NCI-H2029 (cell line): Measurements from ENCODE around the gene TOP2A.
"Not testable (repeated sequence)": the region's sequence is repeated elsewhere in the genome, so short reads cannot be mapped to it uniquely, and the experiment has no call there.

Experiments used
- DNase-seq: peaks from one replicate; lab custom pipeline; 2025; lab: John Stamatoyannopoulos, UW

TOP2A gene

DNA sequence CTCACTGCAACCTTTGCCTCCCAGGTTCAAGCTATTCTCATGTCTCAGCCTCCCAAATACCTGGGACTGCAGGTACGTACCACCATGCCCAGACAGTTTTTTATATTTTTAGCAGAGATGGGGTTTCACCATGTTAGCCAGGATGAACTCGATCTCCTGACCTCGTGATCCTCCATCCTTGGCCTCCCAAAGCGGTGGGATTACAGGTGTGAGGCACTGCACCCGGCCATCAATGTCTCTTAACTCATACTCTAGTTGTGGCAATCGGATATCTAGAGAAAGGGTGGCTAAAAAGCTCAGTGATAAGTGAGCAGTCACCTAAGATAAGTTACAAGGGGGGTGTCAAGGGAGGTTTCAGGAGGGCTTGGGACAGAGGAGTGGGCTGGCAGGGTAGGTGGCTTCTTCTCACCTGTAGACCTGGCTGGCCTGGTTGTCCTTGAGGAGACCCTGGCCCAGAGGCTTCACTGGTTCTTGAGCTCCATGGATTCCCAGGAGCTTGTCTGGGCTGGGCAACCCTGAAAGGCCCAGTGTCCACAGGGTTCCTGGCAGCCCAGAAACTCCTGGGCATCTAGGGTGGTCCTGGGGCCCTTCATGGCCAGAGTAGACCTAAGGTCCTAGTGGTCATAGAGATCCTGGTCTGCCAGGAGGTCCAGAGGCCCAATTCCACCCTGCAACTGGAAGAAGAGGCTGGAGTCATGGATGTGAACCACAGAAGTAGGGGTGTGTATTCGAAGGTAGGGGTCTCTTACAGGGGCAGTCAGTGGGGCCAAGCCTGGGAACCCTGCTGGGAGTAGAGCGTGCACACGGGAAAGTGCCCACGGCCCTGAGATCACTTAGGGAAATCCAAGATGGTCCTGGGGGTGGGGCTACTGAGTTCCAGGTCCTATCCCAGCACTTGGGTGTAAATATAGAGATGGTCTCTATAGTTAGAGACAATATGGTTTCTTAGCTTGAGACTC lies 12.9 kb upstream of the TOP2A start:
- DNase-seq: no peak

DNA sequence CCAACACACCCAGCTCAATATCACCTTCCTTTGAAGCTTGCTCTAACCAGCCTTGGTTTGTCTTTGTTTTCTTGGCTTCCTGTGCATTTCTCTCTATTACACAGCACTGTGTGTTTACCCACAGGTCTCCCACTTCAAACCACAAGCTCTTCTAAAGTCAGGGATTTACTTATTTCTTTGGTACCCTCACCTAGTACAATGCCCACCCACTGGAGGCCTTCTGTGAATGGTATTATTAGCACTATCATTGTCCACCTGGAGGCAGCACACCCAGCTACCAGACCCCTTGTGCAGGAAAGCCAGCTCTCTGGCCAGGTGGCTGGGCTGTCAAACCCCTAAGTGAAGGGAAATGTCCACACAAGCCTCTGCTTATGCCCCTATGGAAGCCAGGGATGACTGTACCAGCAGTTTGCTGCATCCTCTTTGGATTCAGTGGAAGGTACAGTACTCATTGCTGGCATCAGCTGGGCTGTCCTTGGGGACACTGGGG lies 9.4 kb upstream of the TOP2A start:
- DNase-seq: no peak

DNA sequence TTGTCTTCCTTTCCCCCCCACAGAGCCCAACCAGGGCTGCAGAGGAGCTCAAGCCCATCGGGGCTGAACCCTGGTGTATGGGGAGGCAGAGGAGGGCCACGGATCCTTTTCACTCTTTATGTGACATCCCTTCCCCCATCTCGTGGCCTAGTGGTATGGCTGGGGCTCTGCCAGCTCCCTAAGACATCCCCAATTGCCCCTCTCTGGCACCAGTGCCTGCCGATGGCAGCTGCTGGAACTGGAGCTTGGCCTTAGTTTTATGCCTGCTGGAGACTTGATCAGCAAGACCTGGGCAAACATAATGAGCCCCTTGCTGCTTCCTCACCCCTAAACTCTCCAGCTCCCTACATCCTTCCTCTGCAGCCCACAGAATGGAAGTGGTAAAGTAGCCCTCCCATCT lies 8.0 kb upstream of the TOP2A start:
- no peak for DNase-seq

DNA sequence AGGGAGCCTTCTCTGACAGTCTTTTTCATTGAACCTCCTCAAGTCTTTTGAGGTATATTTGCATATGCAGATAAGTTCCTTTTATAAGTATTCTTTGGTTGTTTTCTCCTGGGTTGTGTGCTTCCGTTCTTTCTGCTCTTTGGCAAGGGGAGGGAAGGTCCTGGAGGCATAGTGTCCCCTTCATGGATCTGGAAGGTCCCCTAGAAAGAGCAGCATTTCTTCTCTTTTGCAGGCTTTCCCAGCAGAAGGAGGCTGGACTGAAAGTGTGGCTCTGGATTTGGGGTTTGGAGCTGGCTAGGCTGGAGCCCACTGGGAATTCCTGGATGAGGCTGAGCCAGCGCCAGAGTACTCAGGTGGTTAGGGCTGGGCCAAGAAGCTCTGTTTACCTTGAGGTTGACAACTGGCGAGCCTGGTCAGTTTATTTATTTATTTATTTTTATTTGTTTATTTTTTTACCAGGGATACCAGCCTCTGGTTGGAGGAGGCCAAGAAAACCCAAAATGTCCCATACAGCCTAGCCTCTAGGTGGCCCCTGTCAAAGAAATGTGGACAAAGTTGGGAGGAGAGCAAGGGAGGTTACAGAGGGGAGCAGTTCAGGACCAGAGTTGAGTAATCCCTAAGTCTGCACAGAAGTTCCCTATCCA lies 5.4 kb upstream of the TOP2A start:
- peak; percentile 76 for DNase-seq

DNA sequence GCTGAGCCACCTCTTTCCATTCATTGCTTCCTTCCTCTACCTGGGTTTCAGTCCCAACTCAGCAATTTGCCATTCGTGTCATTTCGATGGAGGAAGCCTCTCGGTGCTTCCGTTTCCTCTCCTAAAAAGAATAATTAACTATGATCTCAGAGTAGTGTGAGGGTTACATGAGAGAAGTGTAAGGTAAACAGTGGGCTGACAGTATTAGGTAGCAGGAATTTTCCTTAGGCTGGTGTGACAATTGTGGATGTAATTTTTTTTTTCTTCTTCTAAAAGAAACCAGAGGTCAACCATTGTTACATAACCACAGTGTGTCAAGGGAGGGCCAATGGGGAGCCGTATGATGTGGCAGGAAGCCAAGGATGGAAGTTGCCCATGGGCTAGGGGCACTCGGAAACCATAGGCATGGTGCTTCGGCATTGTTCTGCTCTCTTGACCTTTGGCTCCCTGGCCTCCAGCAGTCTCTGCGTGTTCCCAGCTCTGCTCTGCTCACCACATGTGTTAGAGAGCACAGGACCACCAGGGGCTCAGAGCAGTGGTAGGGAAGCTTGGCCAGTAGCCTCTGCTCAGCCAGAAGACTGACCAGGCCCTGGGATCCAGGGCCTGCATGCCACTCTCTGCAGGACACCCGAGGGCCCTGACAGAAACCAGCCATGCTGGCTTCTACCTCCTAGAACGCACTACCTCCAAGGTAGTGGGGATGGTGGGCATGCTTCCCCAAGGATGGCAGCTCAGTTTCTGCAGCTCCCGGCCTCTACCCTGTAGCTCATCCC lies 2.0 kb upstream of the TOP2A start:
- DNase-seq: peak; percentile 51

GRCh38 chr17:40418428-40418706 lies 671 bp upstream of the TOP2A start:
- no peak for DNase-seq

DNA sequence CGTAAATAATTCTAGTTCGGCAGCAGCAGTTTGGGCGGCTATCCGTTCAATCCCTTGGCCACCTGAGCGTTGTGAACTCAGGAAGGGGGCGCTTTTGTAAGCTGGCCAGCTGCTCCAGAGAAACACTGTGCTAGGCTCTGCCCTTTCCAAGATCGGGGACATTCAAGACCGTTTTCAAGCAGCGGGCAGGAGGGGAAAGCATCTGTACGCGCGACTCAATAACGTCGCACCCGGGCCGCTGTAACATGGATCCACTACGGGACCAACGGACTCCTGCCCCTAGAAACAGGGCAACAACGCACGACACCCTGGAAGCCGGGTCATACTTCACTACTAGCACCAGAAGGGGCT lies 463 bp downstream of the TOP2A start:
- DNase-seq: no peak

GRCh38 chr17:40416671-40417070 lies 1.0 kb downstream of the TOP2A start:
- no peak for DNase-seq

DNA sequence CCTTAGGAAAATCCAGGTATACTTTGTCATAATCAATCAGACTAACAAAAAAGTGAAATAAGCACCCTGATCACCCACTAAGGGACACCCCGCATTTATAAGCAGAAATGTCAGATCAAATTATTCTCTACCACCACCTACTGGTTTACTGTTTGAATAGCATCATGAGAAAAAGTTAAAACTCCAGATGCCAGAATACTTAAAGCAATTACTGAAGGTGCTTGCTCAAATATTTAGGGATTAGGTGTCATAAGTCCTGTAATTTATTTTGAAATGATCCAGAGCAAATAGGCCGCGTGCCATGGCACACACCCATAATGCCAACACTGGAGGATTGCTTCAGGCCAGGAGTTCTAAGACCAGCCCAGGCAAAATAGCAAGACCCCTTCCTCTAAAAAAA lies 2.3 kb downstream of the TOP2A start:
- DNase-seq: no peak

DNA sequence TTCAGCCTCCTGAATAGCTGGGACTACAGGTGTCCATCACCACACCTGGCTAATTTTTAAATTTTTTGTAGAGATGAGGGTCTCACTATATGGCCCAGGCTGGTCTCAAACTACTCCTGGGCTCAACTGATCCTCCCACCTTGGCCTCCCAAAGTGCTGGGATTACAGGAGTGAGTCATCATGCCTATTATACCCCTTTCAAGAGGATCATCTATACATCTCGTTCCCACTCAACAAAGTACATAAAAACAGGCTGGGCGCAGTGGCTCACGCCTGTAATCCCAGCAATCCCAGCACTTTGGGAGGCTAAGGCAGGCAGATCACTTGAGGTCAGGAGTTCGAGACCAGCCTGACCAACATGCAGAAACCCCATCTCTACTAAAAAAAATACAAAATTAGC lies 3.4 kb downstream of the TOP2A start:
- not testable (repeated sequence) for DNase-seq

GRCh38 chr17:40412880-40413279 lies 4.8 kb downstream of the TOP2A start:
- DNase-seq: no peak

GRCh38 chr17:40411821-40412220 lies 5.9 kb downstream of the TOP2A start:
- DNase-seq: no peak

- no peak for DNase-seq
Observed at GRCh38 chr17:40410082-40410481, 7.6 kb downstream of the TOP2A start.

- DNase-seq: not testable (repeated sequence)
Observed at GRCh38 chr17:40409540-40409939, 8.2 kb downstream of the TOP2A start.

DNA sequence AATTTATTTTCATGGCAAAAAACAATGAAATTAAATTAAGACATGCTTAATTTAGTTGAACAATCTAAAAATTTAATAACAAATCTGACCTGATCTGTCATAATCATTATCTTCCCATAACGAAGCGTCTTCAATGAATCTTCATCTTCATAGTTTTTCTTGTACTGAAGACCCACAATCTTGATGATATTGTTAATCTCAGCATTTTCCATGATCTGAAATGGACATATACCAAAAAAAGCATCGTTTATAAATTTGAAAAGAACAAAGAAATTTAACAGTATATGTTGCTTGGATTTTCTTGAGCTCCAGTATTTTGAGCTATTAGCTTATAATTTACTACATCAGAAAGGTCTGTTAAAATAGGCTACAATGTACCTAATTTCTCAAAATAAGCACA lies 10.2 kb downstream of the TOP2A start:
- no peak for DNase-seq

- DNase-seq: no peak
Observed at GRCh38 chr17:40404003-40404402, 13.7 kb downstream of the TOP2A start.

GRCh38 chr17:40402668-40403067 lies 15.0 kb downstream of the TOP2A start:
- DNase-seq: no peak

DNA sequence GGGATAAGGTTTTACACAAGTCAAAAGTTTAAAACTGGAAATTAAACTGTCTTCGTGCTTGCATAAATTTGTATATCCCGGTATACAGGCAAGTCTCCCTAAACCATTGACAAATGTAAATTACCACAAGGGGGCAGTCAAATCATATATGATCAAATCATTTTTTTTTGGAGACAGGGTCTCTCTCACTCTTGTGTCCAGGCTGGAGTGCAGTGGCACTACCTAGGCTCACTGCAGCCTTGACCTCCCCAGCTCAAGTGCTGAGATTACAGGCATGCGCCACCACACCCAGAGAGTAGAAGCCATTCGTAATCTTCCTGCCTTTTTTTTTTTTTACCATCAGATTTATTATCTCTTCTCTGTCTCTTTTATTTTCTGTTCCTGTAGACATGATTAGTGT lies 18.5 kb downstream of the TOP2A start:
- DNase-seq: peak; percentile 37

- DNase-seq: not testable (repeated sequence)
Observed at GRCh38 chr17:40386555-40386954, 31.1 kb downstream of the TOP2A start.

- no peak for DNase-seq
Observed at GRCh38 chr17:40382251-40382650, 35.4 kb downstream of the TOP2A start.

- DNase-seq: no peak
Observed at GRCh38 chr17:40378966-40379365, 38.7 kb downstream of the TOP2A start.

GRCh38 chr17:40377832-40378231 lies 39.9 kb downstream of the TOP2A start:
- DNase-seq: no peak

DNA sequence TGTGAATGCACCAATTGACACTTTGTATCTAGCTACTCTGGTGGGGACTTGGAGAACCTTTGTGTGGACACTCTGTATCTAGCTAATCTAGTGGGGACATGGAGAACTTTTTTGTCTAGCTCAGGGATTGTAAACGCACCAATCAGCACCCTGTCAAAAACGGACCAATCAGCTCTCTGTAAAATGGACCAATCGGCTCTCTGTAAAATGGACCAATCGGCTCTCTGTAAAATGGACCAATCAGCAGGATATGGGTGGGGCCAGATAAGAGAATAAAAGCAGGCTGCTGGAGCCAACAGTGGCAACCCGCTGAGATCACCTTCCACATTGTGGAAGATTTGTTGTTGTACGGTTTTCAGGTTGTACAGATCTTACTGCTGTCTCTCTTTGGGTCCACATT lies 41.2 kb downstream of the TOP2A start:
- DNase-seq: not testable (repeated sequence)
